T-helper 22 cell (primary cell): ENCODE results near the gene HSPB2.
A peak's percentile ranks its signal among the peaks of the same experiment; 100 is the strongest.
"Not testable (repeated sequence)": the region's sequence is repeated elsewhere in the genome, so short reads cannot be mapped to it uniquely, and the experiment has no call there.

ENCODE experiments used
- DNase-seq: peaks from one replicate; pipeline ENCODE4 v3.0.0-alpha.2; 2020; ENCODE audit warnings: low read depth

HSPB2 gene

DNA sequence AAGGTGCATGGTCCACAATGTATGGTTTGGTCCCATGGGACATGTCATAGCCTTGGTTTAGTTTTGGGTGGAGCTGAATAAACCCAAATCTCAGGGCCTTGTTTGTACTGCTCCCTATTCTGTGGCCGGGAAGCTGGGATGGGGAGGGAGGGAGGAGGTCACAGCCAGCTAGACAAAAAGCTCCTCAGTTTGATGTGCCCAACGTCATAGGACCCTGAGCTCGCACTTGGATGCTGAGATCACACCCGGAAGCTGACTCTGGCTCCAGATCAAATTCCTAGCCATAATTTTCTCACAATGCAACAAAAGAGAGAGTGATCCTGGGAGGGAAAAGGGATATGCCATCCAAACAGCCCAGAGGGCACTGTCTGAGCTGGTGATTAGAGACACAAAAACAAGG is 1.5 kb downstream of the HSPB2 start:
- no peak for DNase-seq

DNA sequence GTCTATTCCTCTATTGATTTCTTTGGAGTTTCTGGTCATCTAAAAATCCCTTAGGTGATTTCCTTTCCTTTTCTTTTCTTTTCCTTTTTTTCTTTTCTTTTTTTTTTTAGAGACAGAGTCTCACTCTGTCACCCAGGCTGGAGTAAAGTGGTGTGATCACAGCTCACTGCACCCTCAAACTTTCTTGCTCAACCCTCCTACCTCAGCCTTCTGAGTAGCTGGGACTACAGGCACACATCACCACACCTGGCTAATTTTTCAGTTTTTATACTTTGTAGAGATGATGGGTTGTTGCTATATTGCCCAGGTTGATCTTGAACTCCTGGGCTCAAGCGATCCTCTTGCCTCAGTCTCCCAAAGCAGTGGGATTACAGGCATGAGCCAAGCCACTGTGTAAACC is 4.2 kb downstream of the HSPB2 start:
- no peak for DNase-seq

DNA sequence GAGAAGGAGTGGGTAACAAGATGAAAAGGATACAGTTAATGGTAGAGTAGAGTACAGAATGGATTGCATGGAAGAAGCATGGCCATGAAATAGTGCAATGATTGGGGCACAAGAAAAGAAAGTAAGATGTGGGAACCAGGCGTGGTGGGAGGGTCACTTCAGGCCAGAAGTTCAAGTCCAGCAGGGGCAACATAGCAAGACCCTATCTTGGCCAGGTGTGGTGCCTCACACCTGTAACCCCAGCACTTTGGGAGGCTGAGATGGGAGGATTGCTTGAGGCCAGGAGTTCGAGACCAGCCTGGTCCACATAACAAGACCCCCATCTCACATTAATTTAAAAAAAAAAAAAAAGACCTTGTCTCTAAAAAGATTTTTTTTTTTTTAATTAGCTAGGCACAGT is 4.8 kb downstream of the HSPB2 start:
- DNase-seq, result no peak

DNA sequence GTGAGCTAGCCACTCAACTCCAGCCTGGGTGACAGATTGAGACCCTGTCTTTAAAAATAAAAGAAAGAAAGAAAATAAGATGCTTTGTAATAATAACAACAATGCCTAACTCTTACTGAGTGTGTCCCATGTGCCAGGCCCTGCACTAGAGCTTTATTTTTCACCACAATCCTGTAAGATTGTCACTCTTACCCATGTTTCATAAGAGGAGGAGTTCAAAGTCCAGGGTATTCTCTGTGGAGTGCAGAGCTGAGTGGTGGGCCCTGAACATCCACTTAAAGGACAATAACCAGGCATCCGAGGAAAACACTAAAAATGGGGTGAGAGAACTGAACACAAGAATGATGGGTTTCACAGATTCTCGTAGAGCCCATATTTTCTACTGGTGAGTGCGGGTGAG is 5.3 kb downstream of the HSPB2 start:
- DNase-seq, result no peak

DNA sequence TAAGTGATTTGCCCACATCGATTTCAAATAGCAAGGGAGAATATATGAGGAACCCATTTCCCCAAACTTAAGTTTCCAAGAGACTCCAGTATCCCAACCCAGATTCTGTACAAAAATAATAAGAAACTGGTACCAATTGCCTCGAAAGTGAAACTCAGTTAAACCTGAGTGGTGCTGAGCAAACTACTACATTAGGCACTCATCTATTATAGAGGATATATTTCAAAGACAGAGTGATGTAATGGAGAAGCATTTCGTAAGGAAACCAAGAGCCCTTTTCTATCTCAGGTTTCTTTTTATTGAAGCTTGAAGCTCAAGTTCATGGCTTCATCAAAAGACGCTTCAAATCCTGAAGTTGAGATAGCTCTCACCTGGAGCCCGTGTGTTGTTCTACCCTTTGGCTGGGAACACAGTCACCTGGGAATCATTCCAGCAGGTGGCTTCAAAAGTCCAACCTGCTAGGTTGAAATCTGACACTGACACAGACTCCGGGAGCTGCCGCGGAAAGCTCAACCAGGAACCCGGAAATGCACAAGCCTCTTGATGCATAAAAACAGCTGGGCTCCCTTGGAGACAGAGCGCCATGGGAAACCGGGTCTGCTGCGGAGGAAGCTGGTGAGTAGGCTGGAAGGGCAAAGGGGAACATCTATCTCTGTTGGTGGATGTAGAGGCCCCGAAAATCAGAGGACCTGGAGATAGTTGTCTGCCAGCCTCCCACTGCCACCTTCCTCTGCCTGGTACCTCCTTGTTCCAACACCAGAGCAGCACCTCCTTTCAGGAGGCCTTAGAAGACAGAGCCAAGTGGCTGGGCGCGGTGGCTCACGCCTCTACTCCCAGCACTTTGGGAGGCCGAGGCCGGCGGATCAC is 6.1 kb downstream of the HSPB2 start, which contains the start of gene C11orf52:
C11orf52 (plus strand) TSS at position 524 of the 867 bp plus-strand sequence; CDS start at position 584, 60 bp downstream.
- no peak for DNase-seq

DNA sequence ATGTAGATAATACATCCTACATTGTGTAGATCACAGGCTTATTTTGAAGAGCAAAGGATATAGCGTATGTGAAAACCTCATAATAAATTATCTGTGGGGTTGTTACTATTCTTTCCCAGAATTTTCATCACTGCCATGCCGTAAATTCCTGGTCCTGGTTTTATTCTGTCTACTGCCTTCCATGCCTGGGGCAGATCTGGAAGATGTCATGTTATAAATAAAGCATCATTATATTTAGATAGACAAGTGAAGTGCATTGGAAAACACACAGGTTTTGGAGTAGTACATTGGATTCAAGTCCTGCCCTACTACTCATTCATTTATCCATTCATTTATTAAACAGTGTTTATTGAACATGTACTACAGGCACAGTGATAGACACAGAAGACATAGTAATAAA is 8.4 kb downstream of the HSPB2 start:
- DNase-seq, result no peak

DNA sequence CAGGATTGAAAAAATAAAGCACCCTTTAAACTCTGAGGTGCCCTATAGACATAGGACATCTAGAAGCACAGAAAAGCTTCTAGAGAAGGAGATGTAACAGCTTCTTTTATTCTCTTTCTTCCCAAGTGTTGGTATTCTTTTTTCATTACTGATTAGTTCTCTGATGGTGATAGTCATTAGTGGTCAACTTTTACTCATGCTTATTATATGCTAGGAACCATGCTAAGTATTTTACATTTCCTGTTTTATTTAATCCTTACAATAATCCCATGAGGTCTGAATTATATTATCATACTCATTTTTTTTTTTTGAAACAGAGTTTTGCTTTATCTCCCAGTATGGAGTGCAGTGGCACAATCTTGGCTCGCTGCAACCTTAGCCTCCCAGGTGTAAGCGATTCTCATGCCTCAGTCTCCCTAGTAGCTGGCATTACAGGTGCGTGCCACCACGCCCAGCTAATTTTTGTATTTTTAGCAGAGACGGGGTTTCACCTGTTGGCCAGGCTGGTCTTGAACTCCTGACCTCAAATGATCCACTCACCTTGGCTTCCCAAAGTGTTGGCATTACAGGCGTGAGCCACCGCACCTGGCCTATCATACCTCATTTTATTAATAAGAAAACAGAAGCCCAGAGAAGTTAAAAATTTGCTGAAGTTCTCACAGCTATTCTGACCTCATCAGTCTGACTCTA is 9.2 kb downstream of the HSPB2 start:
- DNase-seq, result no peak

DNA sequence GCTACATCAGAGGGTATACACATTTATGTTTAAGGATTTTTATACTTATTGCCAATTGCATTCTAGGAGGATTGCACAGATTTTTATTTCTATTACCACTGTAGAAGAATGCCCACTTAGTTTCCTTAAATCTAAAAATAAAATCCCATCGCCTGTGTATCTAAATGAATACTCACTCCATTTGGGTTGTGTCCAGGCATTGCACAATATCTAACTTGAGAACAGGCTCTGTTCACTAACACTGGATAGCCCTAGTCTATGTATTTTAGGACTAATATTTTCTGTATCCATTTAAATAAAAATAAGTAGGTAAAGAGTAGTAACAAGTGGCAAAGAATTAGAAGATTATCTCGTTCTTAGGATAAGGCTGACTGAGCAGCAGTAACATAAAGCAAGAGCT is 10.3 kb downstream of the HSPB2 start:
- no peak for DNase-seq

DNA sequence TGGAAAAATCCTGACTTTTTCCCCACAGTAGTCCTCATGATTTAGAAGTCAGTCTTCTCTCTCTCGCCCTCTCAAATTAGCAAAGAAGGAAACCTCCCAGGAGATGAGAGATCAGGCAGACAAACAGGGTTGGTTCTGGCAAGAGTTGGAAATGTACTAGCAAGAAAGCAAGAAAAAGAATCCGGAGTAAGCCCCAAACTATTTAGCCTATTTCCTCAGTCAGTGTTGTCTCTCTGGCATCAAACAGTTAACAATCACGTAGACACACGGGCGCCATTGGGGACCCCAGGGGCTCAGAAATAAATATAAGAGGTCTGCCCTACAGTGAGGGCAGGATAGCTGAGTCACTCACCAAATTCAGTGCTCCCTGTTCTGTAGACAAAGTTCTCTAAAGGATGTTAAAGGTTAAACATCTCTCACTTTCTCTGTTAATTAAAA is 10.8 kb downstream of the HSPB2 start:
- no peak for DNase-seq

DNA sequence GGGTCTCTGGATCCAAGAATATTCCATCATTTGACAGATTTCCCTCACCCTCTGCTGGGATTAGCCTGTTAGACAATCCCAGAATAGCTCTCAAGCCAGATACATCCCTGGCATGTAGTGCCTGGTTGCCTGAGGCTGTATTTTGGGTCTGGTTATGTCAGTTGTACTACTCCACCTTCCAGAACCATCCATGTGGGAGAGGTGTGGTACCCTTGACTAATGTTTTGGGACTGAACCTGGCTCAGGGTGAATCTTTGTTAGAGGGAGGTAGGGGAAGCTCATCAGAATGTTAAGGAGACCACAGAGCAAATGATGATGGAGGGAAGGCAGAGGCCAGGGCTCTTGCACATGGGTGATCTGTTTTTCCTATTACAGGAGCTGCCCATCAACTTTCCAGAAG is 11.4 kb downstream of the HSPB2 start:
- DNase-seq, result no peak

DNA sequence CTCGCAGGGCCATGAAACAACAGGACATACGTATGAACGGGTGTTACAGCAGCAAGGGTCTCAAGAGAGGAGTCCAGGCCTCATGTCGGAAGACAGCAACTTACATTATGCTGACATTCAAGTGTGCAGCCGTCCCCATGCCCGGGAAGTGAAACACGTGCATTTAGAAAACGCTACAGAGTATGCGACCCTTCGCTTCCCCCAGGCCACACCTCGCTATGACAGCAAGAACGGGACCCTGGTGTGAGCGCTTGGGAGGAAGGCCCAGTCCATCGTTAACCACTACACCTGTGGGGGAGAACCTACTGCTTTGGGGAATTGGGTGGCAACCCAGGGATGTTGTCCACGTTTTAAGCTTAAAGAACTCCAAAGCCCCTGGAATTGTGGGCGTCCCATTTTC is 13.4 kb downstream of the HSPB2 start:
- DNase-seq, result no peak

DNA sequence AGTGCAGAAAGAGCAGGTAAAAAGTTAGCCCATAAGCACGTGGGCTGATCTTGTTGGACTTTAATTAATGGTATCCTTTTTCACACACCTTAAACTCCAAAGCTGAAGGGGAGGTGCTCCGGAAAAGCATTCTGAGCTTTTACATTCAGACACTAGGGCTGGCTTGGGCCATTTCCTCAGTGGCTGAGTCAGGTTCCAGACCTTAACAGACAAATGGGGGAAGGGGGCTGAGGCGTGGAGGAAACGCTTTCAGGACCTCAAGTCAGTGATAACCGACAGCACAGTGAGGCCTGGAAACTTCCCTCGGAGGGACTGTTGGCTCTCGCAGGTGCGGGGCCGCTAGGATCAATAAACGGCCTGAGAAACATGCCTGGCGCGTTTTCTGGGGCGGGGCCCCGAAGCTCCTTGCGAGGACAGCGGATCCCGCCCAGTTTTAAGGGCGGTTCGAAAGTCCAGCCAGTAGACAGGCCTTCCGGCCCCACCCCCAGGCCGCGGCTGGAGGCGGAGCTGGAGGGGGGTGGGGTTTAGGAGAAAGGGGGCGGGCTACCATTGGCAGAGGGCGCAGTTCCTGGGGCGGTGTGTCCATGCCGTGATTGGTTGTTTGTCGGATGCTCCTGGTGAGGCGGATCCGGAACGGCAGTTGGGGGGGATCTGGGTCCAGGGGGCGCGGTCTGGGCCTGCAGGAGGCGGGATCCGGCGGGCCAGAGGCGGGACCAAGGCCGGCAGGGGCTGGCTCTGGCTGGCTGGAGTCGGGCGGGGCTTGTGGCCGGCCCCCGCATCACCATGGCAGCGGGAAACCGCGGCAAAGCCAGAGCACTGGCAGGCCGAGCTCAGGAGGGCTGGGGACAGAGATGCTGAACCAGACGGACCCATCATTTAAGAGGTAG is 14.2 kb downstream of the HSPB2 start:
- DNase-seq, result peak; percentile 91

DNA sequence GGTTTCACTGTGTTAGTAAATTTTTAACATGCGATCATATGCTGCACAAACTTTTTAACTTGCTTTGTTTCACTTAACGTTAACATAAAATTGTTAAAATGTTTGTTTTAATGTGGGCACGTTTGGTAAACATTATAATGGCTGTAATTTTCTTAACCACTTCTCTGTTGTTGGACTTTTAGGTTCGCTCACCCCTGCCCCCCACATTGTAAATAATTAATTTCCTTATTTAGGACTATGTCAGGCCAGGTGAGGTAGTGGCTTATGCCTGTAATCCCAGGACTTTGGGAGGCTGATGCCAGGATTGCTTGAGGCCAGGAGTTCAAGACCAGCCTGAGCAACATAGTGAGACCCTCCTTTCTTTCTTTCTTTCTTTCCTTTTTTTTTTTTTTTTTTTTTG is 17.9 kb downstream of the HSPB2 start:
- DNase-seq, result no peak

DNA sequence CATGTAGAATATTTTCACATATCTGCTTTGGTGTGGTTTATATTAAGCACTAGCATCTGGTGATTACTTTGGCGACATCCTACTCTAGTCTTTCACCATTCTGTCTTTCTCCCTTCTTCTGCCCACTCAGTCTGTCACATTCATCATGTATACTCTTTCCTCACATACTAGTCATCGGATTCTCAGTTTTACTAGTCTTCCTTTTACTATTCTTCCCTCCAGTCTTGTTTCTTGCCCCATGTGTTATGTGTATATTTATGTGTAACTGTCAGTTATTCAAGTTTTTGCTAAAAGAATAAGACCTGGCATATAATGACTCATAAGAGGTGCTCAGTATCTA is 20.0 kb downstream of the HSPB2 start:
- DNase-seq, result no peak

DNA sequence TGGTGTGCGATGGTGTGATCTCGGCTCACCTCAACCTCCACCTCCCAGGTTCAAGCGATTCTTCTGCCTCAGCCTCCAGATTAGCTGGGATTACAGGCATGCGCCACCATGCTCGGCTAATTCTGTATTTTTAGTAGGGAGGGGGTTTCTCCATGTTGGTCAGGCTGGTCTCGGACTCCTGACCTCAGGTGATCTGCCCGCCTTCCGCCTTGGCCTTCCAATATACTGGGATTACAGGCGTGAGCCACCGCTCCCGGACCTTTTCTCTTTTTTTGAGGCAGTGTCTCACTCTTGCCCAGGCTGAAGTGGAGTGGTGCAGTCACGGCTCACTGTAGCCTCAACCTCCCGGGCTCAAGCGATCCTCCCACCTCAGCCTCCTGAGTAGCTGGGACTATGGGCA is 20.6 kb downstream of the HSPB2 start:
- DNase-seq, result not testable (repeated sequence)

DNA sequence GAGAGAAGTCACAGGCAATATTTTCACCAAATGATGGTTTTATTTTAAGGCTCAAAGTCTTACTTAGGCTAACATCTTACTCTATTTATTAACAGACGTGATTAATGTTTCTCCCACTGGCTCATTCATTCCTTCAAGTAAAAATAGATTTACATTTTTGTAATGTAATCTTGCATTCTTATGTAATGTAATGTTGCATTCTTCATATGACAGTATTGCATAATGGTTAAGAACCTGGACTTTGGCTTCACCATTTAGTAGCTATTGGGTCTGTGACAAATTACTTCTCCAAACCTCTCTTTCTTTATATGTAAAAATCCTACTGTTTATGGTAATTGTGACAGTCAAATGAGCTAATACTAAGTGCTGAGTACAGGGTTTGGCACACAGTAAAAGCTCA is 21.3 kb downstream of the HSPB2 start:
- DNase-seq, result no peak

DNA sequence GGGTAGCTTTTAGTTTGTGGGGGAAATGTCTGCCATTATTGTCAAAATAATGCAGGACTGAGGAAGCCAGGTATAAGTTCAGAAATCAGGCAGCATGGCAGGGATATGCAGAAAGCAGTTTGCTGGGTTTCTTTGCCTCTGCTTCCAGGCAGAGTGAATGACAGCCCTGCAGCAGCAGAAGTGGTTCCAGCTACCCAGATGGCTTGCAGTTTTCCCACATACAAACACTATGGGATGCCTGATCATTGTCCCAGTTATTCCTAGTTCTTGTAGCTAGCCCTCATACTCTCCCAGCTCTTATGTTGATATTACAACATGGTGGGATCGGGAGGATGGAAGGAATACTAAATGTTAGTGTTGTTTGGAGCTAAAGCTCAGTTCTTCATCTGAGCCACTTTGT is 21.8 kb downstream of the HSPB2 start:
- no peak for DNase-seq

DNA sequence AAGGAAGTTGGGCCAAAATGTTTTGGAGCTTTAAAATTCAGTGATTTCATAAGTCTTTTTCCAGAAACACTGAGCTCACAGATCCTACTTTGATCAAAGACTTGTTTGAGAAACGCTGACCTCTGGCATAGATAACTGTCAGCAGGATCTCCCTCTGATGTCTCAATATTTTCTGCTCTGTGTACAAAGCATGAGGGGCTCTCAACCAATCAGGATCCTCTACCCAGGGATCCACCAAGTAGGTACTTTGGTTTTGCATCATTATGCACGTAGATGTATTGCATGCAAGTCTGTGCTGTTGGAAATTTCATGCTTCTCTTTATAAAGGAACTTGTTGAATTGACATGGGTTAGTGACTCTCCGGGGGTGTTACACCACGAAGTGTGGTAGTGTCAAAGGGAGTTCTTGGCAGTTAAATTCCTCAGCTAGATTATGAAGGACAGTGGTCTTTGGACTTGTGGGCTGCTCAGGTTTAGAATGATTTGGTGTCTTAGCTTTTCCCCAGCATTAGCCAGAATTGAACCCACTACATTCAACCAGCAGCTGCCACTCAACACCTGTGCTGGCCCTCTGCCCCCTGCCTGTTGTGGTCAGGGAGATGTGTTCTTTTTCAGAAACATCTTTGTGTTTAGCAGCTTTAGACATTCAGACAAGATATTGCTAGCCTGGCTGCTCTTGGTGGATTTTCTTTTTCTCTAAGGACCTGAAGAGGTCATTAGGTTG is 22.9 kb downstream of the HSPB2 start:
- DNase-seq, result no peak

DNA sequence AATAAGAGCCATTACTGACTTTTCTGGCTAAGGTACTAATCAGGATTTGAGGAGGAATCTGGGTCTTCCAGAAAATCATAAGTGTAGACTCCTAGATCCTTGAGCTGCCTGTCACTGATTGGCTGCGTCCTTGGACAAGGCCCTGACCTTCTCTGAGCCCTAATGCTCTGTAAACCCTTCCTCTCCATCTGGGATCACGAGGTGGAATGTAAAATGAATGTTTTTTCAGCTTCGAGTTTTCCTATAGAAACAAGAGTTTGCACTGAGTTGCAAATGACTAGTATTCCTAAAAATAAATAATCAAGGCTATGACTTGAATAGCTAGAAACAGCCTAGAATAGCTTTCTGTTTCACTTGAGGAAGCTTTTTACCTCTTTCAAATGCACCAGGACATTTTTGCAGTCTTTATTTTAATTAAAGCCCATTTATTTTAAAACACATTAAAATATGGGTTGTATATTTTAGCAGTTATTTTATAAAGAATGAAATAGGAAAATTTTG is 23.6 kb downstream of the HSPB2 start:
- no peak for DNase-seq

DNA sequence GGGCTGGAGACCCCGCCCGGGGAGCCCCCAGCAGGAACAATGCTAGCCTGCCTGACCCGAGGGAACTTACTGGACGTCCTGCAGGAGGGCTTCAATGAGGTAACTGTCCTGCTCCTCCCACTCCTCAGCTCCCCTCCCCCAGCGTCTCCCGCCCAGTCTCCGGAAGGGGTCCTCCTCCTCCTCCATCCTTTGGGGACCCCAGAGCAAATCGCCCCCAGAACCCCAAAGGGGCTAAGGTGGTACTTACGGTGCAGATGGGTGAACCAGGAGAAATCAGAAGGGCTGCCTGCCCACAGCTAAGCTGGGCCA is 24.9 kb downstream of the HSPB2 start:
- DNase-seq, result no peak

DNA sequence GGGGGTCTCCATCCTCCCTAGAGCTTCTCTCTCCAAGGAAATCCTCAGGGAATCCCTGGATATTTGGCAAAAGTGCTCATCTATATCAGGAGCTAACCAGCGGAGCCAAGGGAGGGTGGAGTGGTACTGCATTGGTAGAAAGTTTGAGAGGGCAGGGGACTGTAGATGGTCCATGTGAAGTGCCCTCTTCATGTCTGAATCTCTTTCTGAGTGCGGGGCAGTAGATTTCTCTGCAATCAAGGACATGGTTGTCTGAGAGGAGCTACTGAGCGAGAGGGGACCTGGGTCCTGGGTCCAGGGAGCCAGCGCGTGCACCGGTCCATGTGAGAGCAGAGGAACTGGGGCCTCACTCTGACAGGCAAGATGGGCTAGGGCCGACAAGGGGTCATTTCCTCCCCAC is 25.3 kb downstream of the HSPB2 start:
- no peak for DNase-seq

DNA sequence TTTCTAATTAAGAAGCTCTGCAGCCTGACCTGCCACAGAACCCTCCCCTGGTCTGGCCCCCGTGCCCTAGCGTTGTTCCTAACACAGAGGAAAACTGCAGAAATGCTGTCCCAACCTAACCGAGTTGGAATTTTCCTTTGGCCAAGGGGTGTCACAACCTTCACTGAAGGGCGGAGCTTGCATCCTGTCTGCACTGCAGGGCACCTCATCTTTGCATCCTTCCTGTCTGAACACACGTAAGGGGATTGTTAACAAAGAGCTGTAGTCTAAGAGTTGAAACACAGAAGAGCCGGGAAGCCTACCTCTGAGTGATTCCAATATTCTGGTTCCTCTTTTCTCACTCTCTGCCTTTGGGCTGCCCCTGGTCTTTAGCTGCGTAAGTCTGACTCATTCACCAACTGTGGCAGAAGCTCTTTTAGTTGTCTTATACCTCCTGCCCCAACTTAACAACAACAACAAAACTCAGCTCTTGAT is 26.2 kb downstream of the HSPB2 start:
- DNase-seq, result no peak
